Mesendoderm (in vitro differentiated cells): ENCODE data around the gene UTP14C.

Experiments
- DNase-seq: peaks from one replicate; pipeline ENCODE4 v3.0.0; 2013
- H2AK5ac ChIP-seq: 2 replicates; pipeline ENCODE4 v1.6.1; 2013; ENCODE audit warnings: low read length, inconsistent platforms
- H2BK120ac ChIP-seq: 2 replicates; pipeline ENCODE4 v1.6.1; 2013; ENCODE audit warnings: low read depth, mild to moderate bottlenecking, low read length, moderate library complexity, mixed read lengths
- H2BK15ac ChIP-seq: replicated peaks from 2 replicates; pipeline ENCODE4 v1.6.1; 2013; ENCODE audit warnings: low read depth, mild to moderate bottlenecking, moderate library complexity
- H2BK5ac ChIP-seq: 2 replicates; pipeline ENCODE4 v1.6.1; 2013; ENCODE audit warnings: low read length, inconsistent platforms
- H3K18ac ChIP-seq: 2 replicates; pipeline ENCODE4 v1.6.1; 2013; ENCODE audit warnings: mild to moderate bottlenecking, low read length, mixed read lengths
- H3K23ac ChIP-seq: one replicate; pipeline ENCODE4 v1.6.1; 2013; ENCODE audit warnings: low read length
- H3K27ac ChIP-seq: 2 replicates; pipeline ENCODE4 v1.5.1; 2013; ENCODE audit warnings: low read depth, mild to moderate bottlenecking, inconsistent platforms, low read length, moderate library complexity
- H3K27me3 ChIP-seq: 2 replicates; pipeline ENCODE4 v1.6.1; 2013; ENCODE audit warnings: low read length, control low read depth, mild to moderate bottlenecking, inconsistent platforms; ENCODE audit not compliant: insufficient read depth, poor library complexity
- H3K36me3 ChIP-seq: 2 replicates; pipeline ENCODE4 v1.6.1; 2013; ENCODE audit warnings: low read length, inconsistent platforms; ENCODE audit not compliant: control insufficient read depth, insufficient read depth
- H3K4ac ChIP-seq: one replicate; pipeline ENCODE4 v1.6.1; 2013; ENCODE audit warnings: low read depth, mild to moderate bottlenecking, low read length, moderate library complexity
- H3K4me1 ChIP-seq: 2 replicates; pipeline ENCODE4 v1.6.1; 2013; ENCODE audit warnings: low read depth, low read length, inconsistent platforms; ENCODE audit not compliant: control insufficient read depth
- H3K4me2 ChIP-seq: 2 replicates; pipeline ENCODE4 v1.6.1; 2013; ENCODE audit warnings: low read length
- H3K4me3 ChIP-seq: 2 replicates; pipeline ENCODE4 v1.5.1; 2013; ENCODE audit warnings: mild to moderate bottlenecking, low read length
- H3K56ac ChIP-seq: one replicate; pipeline ENCODE4 v1.6.1; 2013; ENCODE audit warnings: low read length
- H3K79me1 ChIP-seq: 2 replicates; pipeline ENCODE4 v1.6.1; 2013; ENCODE audit warnings: low read length, inconsistent platforms
- H3K79me2 ChIP-seq: 2 replicates; pipeline ENCODE4 v1.6.1; 2013; ENCODE audit warnings: mild to moderate bottlenecking, low read length; ENCODE audit not compliant: control insufficient read depth, insufficient read depth
- H3K9ac ChIP-seq: 2 replicates; pipeline ENCODE4 v1.6.1; 2013; ENCODE audit warnings: low read length, inconsistent platforms
- H4K5ac ChIP-seq: one replicate; pipeline ENCODE4 v1.6.1; 2013; ENCODE audit warnings: low read length
- H4K8ac ChIP-seq: one replicate; pipeline ENCODE4 v1.6.1; 2013; ENCODE audit warnings: low read depth, mild to moderate bottlenecking, control low read depth, low read length, moderate library complexity
- WGBS: extraction: QIAGEN DNeasy Blood & Tissue Kit; methylation state at CpG from one replicate; pipeline ENCODE4 v1.1.7; 2013; ENCODE audit warnings: low lambda C conversion rate, missing lambda C conversion rate; ENCODE audit not compliant: insufficient coverage; ENCODE audit errors: extremely low coverage; 5-methylcytosine and 5-hydroxymethylcytosine counted together

The UTP14C gene

DNA sequence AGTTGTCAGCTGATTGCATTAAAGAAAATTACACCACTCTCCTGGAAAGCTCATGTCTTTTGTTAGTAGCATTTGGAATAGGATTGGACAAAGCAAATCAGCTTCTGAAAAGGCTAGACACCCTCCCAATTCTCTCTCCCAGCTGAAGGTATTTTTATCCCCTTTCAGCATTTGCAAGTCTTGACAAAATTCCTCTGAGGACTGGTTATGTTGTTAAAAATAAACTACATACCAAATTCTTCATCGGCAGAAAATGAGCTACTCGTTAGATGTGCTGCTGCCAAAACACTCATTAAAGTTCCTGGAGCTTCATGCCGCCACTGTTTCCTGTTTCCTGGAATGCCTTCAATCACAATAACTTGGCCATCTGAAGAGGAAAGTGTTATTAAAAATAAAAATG is 37.1 kb downstream of the UTP14C start:
- H3K4ac ChIP-seq = no peak overlapping the region
- H4K8ac ChIP-seq = no peak overlapping the region
- no peak overlapping the region for H2AK5ac ChIP-seq
- no peak overlapping the region for H4K5ac ChIP-seq
- no peak overlapping the region for H3K23ac ChIP-seq
- no peaks in the 10 kb centered on the region for H3K4me1 ChIP-seq
- H3K4me2 ChIP-seq = no peak overlapping the region
- H2BK120ac ChIP-seq = no peak overlapping the region
- H3K27ac ChIP-seq = no peak overlapping the region
- no peak overlapping the region for H3K18ac ChIP-seq
- no peaks in the 10 kb centered on the region for H3K79me2 ChIP-seq
- no peak overlapping the region for H3K4me3 ChIP-seq
- WGBS = no CpG with 5 or more reads among the region's 3 CpGs
- H3K36me3 ChIP-seq = no peaks in the 10 kb centered on the region
- H3K9ac ChIP-seq = no peak overlapping the region
- no peaks in the 10 kb centered on the region for H3K27me3 ChIP-seq
- no peak overlapping the region for H2BK5ac ChIP-seq
- H2BK15ac ChIP-seq = no peak overlapping the region
- no peak overlapping the region for H3K56ac ChIP-seq
- DNase-seq = no peak
- no peaks in the 10 kb centered on the region for H3K79me1 ChIP-seq

DNA sequence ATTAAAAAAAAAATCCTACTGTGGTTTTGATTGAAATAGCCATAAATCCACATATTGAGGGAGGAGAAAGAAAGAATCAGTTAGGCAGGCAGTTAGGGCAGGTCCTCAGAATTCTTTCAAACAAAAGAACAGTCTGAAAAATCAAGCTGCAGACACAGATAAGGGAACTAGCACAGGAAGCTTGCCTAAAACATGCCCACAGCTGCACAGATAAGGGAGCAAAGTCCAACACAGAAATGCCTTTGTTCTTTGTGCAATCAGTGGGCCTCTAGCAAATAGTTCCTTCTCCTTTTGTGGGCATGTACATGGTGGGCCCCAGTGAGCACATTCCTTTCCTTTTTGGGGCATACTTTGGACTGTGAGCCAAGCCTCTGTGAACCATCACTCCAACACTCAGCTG is 42.7 kb downstream of the UTP14C start:
- Histone ChIP-seq H3K4me3 (no peak overlapping the region), H3K4me2 (no peak overlapping the region), H3K36me3 (no peaks in the 10 kb centered on the region), H3K18ac (no peak overlapping the region), H2AK5ac (no peak overlapping the region), H3K4me1 (no peaks in the 10 kb centered on the region), H3K23ac (no peak overlapping the region), H3K79me1 (no peaks in the 10 kb centered on the region), H2BK120ac (no peak overlapping the region), H2BK5ac (no peak overlapping the region), H3K27ac (no peak overlapping the region), H3K79me2 (no peaks in the 10 kb centered on the region), H2BK15ac (no peak overlapping the region), H4K5ac (no peak overlapping the region), H3K27me3 (no peaks in the 10 kb centered on the region), H3K56ac (no peak overlapping the region), H4K8ac (no peak overlapping the region), H3K9ac (no peak overlapping the region), H3K4ac (no peak overlapping the region)
- peak; percentile 42 for DNase-seq

DNA sequence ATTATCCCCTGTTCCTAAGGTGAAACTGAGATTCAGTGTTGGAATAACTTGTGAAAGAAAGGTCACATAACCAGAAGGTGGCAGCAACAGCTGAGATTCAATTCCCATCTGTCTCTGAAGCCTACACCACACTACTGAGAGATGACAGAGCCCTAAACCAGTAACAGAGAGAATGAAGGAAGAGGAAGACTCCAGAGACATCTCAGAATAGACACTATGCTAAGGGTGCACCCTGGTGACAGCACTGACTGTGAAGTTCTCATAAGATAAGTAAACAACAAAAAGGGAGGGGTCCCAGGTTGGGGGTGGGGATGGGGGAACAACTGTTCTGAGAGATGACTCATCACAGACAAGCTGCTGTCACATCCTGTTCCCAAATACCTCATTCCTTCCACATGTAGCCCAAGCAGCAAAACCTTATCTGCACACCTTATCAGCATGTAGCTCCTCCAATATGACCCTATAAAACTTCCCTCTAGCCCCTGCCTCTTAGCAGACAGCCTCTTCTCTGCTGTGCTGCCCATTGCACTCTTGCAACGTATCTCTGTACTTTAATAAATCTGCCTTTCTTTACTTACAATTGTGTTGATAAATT is 46.5 kb downstream of the UTP14C start:
- H3K56ac ChIP-seq = no peak overlapping the region
- peak; percentile 55 for DNase-seq

More for the DNA sequence above, 46.5 kb downstream of the UTP14C start:
- no peak overlapping the region for H2BK15ac ChIP-seq
- no peaks in the 10 kb centered on the region for H3K36me3 ChIP-seq
- no peak overlapping the region for H3K27ac ChIP-seq
- no peak overlapping the region for H3K4ac ChIP-seq
- H2BK120ac ChIP-seq = no peak overlapping the region
- H4K5ac ChIP-seq = no peak overlapping the region
- H3K79me1 ChIP-seq = no peaks in the 10 kb centered on the region
- no CpG with 5 or more reads among the region's 1 CpG for WGBS
- no peak overlapping the region for H3K9ac ChIP-seq
- H3K23ac ChIP-seq = no peak overlapping the region
- H3K79me2 ChIP-seq = no peaks in the 10 kb centered on the region
- no peak overlapping the region for H3K18ac ChIP-seq
- H3K27me3 ChIP-seq = no peaks in the 10 kb centered on the region
- H3K4me1 ChIP-seq = no peaks in the 10 kb centered on the region
- no peak overlapping the region for H2AK5ac ChIP-seq
- H3K4me2 ChIP-seq = no peak overlapping the region
- no peak overlapping the region for H2BK5ac ChIP-seq
- no peak overlapping the region for H3K4me3 ChIP-seq
- H4K8ac ChIP-seq = no peak overlapping the region
